NCI-H1048 (cell line): Measurements from ENCODE around the gene TRAPPC12.

Experiments
- DNase-seq: peaks from one replicate; lab custom pipeline; 2025; lab: John Stamatoyannopoulos, UW

TRAPPC12 gene

GRCh38 chr2:3470166-3470651 is 90.7 kb downstream of the TRAPPC12 start:
- no peak for DNase-seq

- DNase-seq: no peak
Observed at GRCh38 chr2:3470856-3471737, 91.6 kb downstream of the TRAPPC12 start.

- no peak for DNase-seq
Observed at GRCh38 chr2:3472296-3472695, 92.8 kb downstream of the TRAPPC12 start.

- no peak for DNase-seq
Observed at GRCh38 chr2:3472966-3473365, 93.5 kb downstream of the TRAPPC12 start.

- no peak for DNase-seq
Observed at GRCh38 chr2:3475771-3476170, 96.3 kb downstream of the TRAPPC12 start.

- DNase-seq: no peak
Observed at GRCh38 chr2:3476321-3476984, 97.0 kb downstream of the TRAPPC12 start.

- DNase-seq: no peak
Observed at GRCh38 chr2:3476985-3477327, 97.5 kb downstream of the TRAPPC12 start.

GRCh38 chr2:3478846-3479385 is 99.4 kb downstream of the TRAPPC12 start:
- DNase-seq: no peak

- DNase-seq: no peak
Observed at GRCh38 chr2:3479430-3480320, 100.2 kb downstream of the TRAPPC12 start.

- DNase-seq: no peak
Observed at GRCh38 chr2:3480352-3481010, 101.0 kb downstream of the TRAPPC12 start.

- no peak for DNase-seq
Observed at GRCh38 chr2:3481011-3481400, 101.5 kb downstream of the TRAPPC12 start.

- no peak for DNase-seq
Observed at GRCh38 chr2:3481736-3482362, 102.4 kb downstream of the TRAPPC12 start.

- DNase-seq: no peak
Observed at GRCh38 chr2:3482363-3482821, 102.9 kb downstream of the TRAPPC12 start.

GRCh38 chr2:3483227-3483985 is 103.9 kb downstream of the TRAPPC12 start:
- DNase-seq: no peak

- DNase-seq: no peak
Observed at GRCh38 chr2:3483986-3484960, 104.8 kb downstream of the TRAPPC12 start.

GRCh38 chr2:3485166-3485565 is 105.7 kb downstream of the TRAPPC12 start:
- no peak for DNase-seq

GRCh38 chr2:3486047-3487027 is 106.8 kb downstream of the TRAPPC12 start:
- no peak for DNase-seq

GRCh38 chr2:3487028-3487425 is 107.5 kb downstream of the TRAPPC12 start:
- DNase-seq: no peak
